GM12801 (cell line): ENCODE data around the gene VCP.

Experiments used
- TF ChIP-seq, protein P1 (sequence below): IDR thresholded peaks from one replicate; pipeline ENCODE4 v1.5.1; 2011; ENCODE audit warnings: control low read depth; ENCODE audit not compliant: insufficient read length; ENCODE audit errors: extremely low read depth

The VCP gene

DNA sequence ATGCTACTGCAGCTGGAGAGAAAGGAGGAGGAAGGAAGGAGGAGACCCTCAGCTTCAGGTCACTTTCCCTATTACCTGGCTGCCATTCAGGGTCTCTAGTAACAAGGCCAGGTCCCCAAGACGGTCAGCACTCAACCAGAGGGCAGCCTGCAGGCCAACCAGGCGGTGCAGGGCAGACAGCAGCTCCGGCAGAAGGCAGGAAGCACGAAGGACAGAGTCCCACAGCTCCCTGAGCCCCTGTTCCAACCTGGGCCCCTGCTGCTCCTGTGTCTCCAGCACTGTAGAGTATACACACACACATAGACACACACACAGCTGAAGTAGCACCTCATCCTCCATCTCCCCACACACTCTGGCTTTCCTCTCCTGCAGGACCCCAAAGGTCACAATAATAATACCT is 5.6 kb upstream of the VCP start:
- TF ChIP-seq, protein P1, sequence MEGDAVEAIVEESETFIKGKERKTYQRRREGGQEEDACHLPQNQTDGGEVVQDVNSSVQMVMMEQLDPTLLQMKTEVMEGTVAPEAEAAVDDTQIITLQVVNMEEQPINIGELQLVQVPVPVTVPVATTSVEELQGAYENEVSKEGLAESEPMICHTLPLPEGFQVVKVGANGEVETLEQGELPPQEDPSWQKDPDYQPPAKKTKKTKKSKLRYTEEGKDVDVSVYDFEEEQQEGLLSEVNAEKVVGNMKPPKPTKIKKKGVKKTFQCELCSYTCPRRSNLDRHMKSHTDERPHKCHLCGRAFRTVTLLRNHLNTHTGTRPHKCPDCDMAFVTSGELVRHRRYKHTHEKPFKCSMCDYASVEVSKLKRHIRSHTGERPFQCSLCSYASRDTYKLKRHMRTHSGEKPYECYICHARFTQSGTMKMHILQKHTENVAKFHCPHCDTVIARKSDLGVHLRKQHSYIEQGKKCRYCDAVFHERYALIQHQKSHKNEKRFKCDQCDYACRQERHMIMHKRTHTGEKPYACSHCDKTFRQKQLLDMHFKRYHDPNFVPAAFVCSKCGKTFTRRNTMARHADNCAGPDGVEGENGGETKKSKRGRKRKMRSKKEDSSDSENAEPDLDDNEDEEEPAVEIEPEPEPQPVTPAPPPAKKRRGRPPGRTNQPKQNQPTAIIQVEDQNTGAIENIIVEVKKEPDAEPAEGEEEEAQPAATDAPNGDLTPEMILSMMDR = no peak

DNA sequence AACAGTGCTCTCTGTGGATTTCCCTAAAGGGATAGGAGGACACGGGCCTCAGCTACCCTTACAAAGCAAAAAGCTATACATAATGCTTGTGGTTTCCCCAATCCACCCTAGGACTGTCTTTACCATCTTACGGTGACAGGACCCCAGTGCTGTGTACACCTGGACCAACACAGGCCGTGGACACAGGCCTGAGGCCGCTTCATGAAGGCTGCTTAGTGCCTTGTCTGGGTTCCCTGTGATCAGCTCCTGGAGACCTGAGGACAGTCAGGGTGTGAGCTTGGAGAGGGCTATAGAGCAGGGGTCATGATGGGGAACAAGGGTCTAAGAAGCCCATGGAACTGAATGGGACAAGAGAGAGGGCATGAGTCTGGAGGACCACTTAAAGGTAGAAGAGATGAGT is 4.4 kb upstream of the VCP start:
- TF ChIP-seq, protein P1 = no peak

DNA sequence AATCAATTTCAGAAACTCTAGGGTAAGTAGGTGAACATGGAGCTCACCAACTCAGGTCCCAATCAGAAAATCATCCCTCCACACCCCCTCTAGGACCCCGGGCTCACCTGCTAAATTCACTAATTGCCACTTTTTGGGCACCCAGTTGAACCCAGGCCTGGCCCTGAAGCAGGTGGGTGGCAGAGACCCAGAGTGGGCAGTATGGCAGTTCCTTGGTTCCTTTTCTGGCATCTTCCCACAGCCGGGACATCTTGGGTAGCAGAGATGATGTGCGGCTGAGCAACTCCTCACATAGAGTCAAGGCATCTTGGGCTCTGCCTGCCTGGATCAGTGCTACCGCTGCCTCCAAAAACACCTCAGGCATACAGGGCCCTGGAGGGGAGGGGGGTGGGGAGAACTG is 2.9 kb upstream of the VCP start:
- TF ChIP-seq, protein P1 = no peak

DNA sequence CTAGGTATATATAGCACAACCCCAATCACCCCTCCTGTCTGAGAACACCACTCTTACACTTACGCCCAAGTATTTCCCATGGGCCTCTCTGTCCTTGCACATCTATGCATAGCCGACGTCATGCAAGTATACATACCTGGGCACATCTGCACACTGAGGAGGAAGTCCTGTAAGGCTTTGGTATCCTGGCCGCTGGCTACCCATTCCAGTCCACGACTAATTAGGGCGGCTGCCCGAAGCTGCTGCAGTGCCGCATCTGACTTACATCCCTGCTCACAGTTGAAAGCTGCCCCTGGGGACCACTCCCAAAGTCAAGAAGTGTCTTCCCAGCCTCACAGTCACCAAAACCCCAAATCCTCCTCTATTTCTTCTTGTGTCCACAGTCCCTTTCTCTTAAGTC is 2.4 kb upstream of the VCP start:
- TF ChIP-seq, protein P1 = no peak

DNA sequence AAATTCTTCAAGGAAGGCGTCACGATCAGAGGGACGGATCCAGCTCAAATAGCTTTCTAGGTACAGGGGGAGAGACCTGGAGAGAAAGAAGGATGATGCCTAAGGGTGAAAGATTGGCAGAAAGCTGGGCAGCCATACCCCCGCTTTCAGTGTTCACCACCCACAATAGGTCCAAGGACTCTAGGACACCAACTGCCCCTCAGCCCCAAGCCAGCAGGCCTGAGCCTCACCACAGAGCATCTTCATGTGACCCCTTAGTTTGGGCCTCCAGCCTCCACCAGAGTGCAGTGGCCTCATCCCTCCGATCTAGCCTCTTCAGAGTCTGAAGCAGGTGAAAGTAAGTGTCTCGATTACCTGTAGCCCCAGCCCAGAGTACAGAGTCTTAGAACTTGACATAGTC is 1.7 kb upstream of the VCP start:
- TF ChIP-seq, protein P1 = no peak

DNA sequence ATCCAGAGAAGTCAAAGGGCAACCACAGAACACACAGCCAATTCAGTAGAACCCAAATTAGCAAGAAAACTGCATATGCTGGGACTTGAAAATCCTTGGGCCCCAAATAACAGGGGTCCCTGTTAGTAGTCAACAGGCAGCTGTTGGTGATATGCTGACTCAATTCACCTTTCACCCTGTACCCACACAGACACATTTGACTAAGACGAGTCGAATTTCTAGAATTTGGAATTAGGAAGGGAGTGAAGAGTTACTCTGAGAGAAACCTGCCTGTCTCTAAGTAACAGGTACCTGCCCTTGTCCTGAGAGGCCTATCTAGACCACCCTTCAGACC is 821 bp upstream of the VCP start:
- TF ChIP-seq, protein P1 = no peak

DNA sequence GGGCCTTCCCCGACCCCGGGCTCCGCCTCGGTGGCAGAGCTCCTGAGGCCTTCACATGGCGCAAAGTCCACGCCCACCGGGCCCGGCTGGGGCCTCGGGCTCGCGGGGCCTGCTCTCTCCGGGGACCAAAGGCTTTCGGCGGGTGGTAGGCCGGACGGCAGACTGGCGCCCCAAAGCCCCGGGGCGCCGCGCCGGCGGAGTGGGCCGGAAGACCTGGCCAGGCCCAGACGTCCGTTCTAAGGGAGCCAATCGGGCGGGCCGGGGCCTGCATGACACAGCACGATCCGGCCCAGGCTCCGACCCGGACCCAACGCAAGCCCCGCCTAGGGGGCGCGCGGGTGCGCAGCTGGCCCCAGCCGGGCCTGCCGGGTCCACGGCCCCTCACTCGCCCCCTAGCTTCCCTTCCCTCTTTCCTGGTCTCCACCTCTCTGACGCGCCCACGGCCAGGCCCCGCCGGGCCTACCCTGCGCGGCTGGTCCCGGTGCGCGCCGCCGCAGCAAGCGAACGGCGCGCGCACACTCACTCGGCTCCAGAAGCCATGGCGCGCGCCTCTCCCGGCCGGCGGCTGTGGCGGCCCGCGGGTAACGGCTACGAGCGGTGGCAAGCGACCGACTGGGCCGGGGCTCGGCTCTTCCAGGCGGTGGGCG is 488 bp downstream of the VCP start:
- TF ChIP-seq, protein P1 = no peak
